CD14-positive monocyte (primary cell): ENCODE measurements around the gene PROB1. TPM values are rescaled to one million over a fixed set of nuclear protein-coding genes. Genes with fewer than 3 reads are reported as not detected.

Experiments
- DNase-seq, 3 donors: peaks; one replicate each; pipeline ENCODE4 v3.0.0-alpha.2; 2011 to 2022
- H2AFZ ChIP-seq: 2 replicates; pipeline ENCODE4 v1.6.0; 2012; ENCODE audit warnings: mild to moderate bottlenecking, low read depth, low read length, inconsistent platforms; ENCODE audit not compliant: insufficient read depth, poor library complexity, severe bottlenecking
- H3K27ac ChIP-seq, 2 donors: 1 replicate in 1 of 2; 2 replicates in 1 of 2; pipeline ENCODE4 v1.5.1; 2012 to 2013; ENCODE audit warnings: low read length in 2 of 2, control low read depth in 1 of 2, inconsistent platforms in 1 of 2, low read depth in 1 of 2, mild to moderate bottlenecking in 1 of 2
- H3K27me3 ChIP-seq, 2 donors: one replicate each; pipeline versions ENCODE4 v1.6.0 to v1.6.1; 2011 to 2013; ENCODE audit warnings: low read length in 2 of 2; ENCODE audit not compliant: control insufficient read depth in 2 of 2, insufficient read depth in 2 of 2
- H3K36me3 ChIP-seq, 2 donors: replicated peaks in 1 of 2; 1 replicate in 1 of 2; 2 replicates in 1 of 2; pipeline versions ENCODE4 v1.5.1 to v1.6.1; 2012 to 2013; ENCODE audit warnings: low read length in 2 of 2, control low read depth in 1 of 2, inconsistent platforms in 1 of 2, mild to moderate bottlenecking in 1 of 2; ENCODE audit not compliant: insufficient read depth in 2 of 2, control insufficient read depth in 1 of 2
- H3K4me1 ChIP-seq, 2 donors: 1 replicate in 1 of 2; 2 replicates in 1 of 2; pipeline versions ENCODE4 v1.5.1 to v1.6.1; 2012 to 2013; ENCODE audit warnings: low read length in 2 of 2, control low read depth in 1 of 2, inconsistent platforms in 1 of 2, mild to moderate bottlenecking in 1 of 2, moderate library complexity in 1 of 2; ENCODE audit not compliant: insufficient read depth in 2 of 2, control insufficient read depth in 1 of 2
- H3K4me2 ChIP-seq: replicated peaks from 2 replicates; pipeline ENCODE3; 2012; ENCODE audit warnings: low read length, moderate library complexity, mild to moderate bottlenecking; ENCODE audit not compliant: poor library complexity, severe bottlenecking; ENCODE audit errors: extremely low read depth
- H3K4me3 ChIP-seq, 3 experiments: fragments of 200-600 bp in 1 of 3; sonication (generic) in 1 of 3; replicated peaks in 1 of 3; 1 replicate in 2 of 3; 2 replicates in 1 of 3; pipeline ENCODE4 v1.5.1; 2011 to 2013; ENCODE audit warnings: low read length in 3 of 3, mild to moderate bottlenecking in 3 of 3, control low read depth in 2 of 3, low read depth in 2 of 3, inconsistent platforms in 1 of 3, moderate library complexity in 1 of 3
- H3K79me2 ChIP-seq: 2 replicates; pipeline ENCODE4 v1.6.0; 2012; ENCODE audit warnings: mild to moderate bottlenecking, control low read depth, inconsistent platforms, low read length, moderate library complexity; ENCODE audit not compliant: insufficient read depth
- H3K9ac ChIP-seq: 2 replicates; pipeline ENCODE4 v1.6.0; 2017; ENCODE audit warnings: low read length, mild to moderate bottlenecking; ENCODE audit not compliant: insufficient read depth, poor library complexity, severe bottlenecking
- H3K9me3 ChIP-seq, 2 donors: replicated peaks in 1 of 2; 1 replicate in 1 of 2; 2 replicates in 1 of 2; pipeline versions ENCODE4 v1.5.1 to v1.6.1; 2012 to 2013; ENCODE audit warnings: low read length in 2 of 2, control low read depth in 1 of 2; ENCODE audit not compliant: control insufficient read depth in 1 of 2, insufficient read depth in 1 of 2
- H4K20me1 ChIP-seq: 2 replicates; pipeline ENCODE4 v1.6.0; 2012; ENCODE audit warnings: mild to moderate bottlenecking, low read length, control low read depth, moderate library complexity; ENCODE audit not compliant: insufficient read depth
- H3K27ac Mint-ChIP-seq, 7 donors: one replicate each; pipeline ENCODE4 v1.8.0; 2020; ENCODE audit warnings: mild to moderate bottlenecking in 7 of 7, mixed read lengths in 7 of 7, moderate library complexity in 6 of 7, inconsistent platforms in 2 of 7
- H3K27me3 Mint-ChIP-seq, 3 donors: one replicate each; pipeline ENCODE4 v1.8.0; 2021 to 2022; ENCODE audit warnings: low read depth in 3 of 3, mild to moderate bottlenecking in 3 of 3, mixed read lengths in 3 of 3, moderate library complexity in 3 of 3, inconsistent platforms in 1 of 3
- H3K36me3 Mint-ChIP-seq, 2 donors: one replicate each; pipeline ENCODE4 v1.8.0; 2020; ENCODE audit warnings: mixed read lengths in 2 of 2, inconsistent platforms in 1 of 2, mild to moderate bottlenecking in 1 of 2
- H3K4me1 Mint-ChIP-seq: one replicate; pipeline ENCODE4 v1.8.0; 2020; ENCODE audit warnings: mild to moderate bottlenecking, mixed read lengths
- H3K4me3 Mint-ChIP-seq, 2 donors: one replicate each; pipeline ENCODE4 v1.8.0; 2020; ENCODE audit warnings: mild to moderate bottlenecking in 2 of 2, mixed read lengths in 2 of 2, moderate library complexity in 1 of 2
- H3K9me3 Mint-ChIP-seq, 7 donors: one replicate each; pipeline ENCODE4 v1.8.0; 2020 to 2022; ENCODE audit warnings: mixed read lengths in 7 of 7, mild to moderate bottlenecking in 6 of 7, moderate library complexity in 6 of 7, inconsistent platforms in 2 of 7
- WGBS: methylation state at CpG from one replicate; pipeline ENCODE4 v1.1.5; 2013; ENCODE audit warnings: missing lambda C conversion rate; ENCODE audit not compliant: insufficient coverage; 5-methylcytosine and 5-hydroxymethylcytosine counted together
- intact Hi-C, 2 donors: fragments of 100-400 bp; cut with micrococcal nuclease; formaldehyde crosslinking; loops; one replicate each; pipeline versions ENCODE4 v1.15.0 to v1.15.1; 2023
- polyA plus RNA-seq, 3 donors: library from polyadenylated mRNA; depleted of rRNA in 1 of 3; unstranded in 2 of 3; stranded (reverse) in 1 of 3; fragments of 300-500 nt in 2 of 3; fragments of >200 nt in 1 of 3; fragmentation: Illumina TruSeq in 2 of 3; gene quantifications; 1 replicate in 2 of 3; 2 replicates in 1 of 3; pipeline ENCODE4 v1.2.3, GENCODE V29; 2012 to 2021
- TF ChIP-seq, protein P1 (sequence below): fragments of 200-600 bp; IDR thresholded peaks from one replicate; pipeline ENCODE4 v1.8.0; 2022; ENCODE audit warnings: antibody characterized with exemption, mild to moderate bottlenecking

PROB1 gene
- polyA plus RNA-seq, 3 donors = 0.05 to 0.11 TPM; not detected in 1

DNA sequence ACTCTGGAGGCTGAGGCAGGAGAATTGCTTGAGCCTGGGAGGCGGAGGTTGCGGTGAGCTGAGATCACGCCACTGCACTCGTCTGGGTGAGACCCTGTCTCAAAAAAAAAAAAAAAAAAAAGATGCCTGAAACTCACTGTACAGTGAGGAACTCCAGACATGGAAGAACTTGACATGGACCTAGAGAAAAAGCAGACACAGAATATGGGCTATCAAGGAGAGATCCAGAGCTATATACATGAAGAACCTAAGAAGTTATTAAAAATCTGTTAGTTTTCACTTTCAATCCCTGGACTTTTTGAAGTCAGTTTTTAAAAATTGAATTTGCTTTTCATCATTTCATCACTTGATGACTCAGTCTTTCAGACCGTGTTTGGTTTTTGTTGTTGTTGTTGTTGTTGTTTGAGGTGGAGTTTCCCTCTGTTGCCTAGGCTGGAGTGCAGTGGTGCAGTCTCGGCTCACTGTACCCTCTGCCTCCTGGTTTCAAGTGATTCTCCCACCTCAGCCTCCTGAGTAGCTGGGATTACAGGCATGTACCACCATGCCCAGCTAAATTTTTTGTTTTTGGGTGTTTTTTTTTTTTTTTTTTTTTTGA lies 33.0 kb downstream of the PROB1 start:
- Histone ChIP-seq H3K9ac (no peak overlapping the region), H3K4me3 (no peak overlapping the region), H3K36me3 (peaks cover 39 to 59% of the 10 kb centered on the region in 2 donors), H3K79me2 (peaks cover 58% of the 10 kb centered on the region), H3K9me3 (no peaks in the 10 kb centered on the region), H3K27me3 (no peaks in the 10 kb centered on the region), H4K20me1 (peaks cover 76% of the 10 kb centered on the region), H3K27ac (no peak overlapping the region), H3K4me2 (no peak overlapping the region), H2AFZ (no peak overlapping the region), H3K4me1 (no peaks in the 10 kb centered on the region)
- 80% methylated on average over 1 of the region's 6 CpGs for WGBS
- H3K9me3 Mint-ChIP-seq = no peaks in the 10 kb centered on the region
- peaks cover 41 to 64% of the 10 kb centered on the region in 2 donors for H3K36me3 Mint-ChIP-seq
- H3K4me1 Mint-ChIP-seq = no peaks in the 10 kb centered on the region
- no peak overlapping the region for H3K4me3 Mint-ChIP-seq
- TF ChIP-seq, protein P1, sequence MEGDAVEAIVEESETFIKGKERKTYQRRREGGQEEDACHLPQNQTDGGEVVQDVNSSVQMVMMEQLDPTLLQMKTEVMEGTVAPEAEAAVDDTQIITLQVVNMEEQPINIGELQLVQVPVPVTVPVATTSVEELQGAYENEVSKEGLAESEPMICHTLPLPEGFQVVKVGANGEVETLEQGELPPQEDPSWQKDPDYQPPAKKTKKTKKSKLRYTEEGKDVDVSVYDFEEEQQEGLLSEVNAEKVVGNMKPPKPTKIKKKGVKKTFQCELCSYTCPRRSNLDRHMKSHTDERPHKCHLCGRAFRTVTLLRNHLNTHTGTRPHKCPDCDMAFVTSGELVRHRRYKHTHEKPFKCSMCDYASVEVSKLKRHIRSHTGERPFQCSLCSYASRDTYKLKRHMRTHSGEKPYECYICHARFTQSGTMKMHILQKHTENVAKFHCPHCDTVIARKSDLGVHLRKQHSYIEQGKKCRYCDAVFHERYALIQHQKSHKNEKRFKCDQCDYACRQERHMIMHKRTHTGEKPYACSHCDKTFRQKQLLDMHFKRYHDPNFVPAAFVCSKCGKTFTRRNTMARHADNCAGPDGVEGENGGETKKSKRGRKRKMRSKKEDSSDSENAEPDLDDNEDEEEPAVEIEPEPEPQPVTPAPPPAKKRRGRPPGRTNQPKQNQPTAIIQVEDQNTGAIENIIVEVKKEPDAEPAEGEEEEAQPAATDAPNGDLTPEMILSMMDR = no peak
- no peak for DNase-seq
- H3K27ac Mint-ChIP-seq = peak overlapping the region in 5 of 7 donors; percentile 10 to 80 (median 72)
- intact Hi-C loops = no loop called here
- no peaks in the 10 kb centered on the region for H3K27me3 Mint-ChIP-seq

DNA sequence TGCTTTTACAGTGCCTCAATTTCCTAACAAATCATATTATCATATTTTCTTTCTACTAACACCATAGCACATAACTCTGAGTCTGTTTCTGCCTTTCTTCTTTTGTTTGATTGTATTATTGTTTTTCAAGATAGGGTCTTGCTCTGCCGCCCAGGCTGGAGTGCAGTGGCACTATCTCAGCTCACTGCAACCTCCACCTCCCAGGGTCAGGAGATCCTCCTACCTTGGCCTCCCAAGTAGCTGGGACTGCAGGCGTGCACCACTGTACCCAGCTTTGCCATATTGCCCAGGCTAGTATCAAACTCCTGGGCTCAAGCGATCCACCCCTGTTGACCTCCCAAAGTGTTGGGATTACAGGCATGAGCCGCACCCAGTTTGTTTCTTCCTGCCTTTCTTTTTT lies 34.5 kb downstream of the PROB1 start:
- peaks cover 89% of the 10 kb centered on the region for H4K20me1 ChIP-seq
- 94% methylated on average over 2 of the region's 4 CpGs for WGBS
- H3K79me2 ChIP-seq = peaks cover 73% of the 10 kb centered on the region
- no peaks in the 10 kb centered on the region for H3K4me1 Mint-ChIP-seq
- H3K4me3 ChIP-seq = no peak overlapping the region
- H3K4me2 ChIP-seq = no peak overlapping the region
- H3K27ac Mint-ChIP-seq = peak overlapping the region in 2 of 7 donors; percentile 18 to 23
- H3K36me3 ChIP-seq = peaks cover 27 to 47% of the 10 kb centered on the region in 2 donors
- H3K27me3 Mint-ChIP-seq = no peaks in the 10 kb centered on the region
- H3K9ac ChIP-seq = no peak overlapping the region
- peaks cover 28 to 53% of the 10 kb centered on the region in 2 donors for H3K36me3 Mint-ChIP-seq
- H3K4me1 ChIP-seq = no peaks in the 10 kb centered on the region
- H3K27ac ChIP-seq = no peak overlapping the region
- H3K4me3 Mint-ChIP-seq = no peak overlapping the region
- no peaks in the 10 kb centered on the region for H3K27me3 ChIP-seq
- intact Hi-C loops = no loop called here
- H2AFZ ChIP-seq = no peak overlapping the region
- TF ChIP-seq, protein P1 = no peak
- no peaks in the 10 kb centered on the region for H3K9me3 Mint-ChIP-seq
- H3K9me3 ChIP-seq = no peaks in the 10 kb centered on the region
- no peak for DNase-seq
